OCI-LY1 (cell line): ENCODE results near the gene PTPRT.
A peak's percentile ranks its signal among the peaks of the same experiment; 100 is the strongest.

ENCODE experiments used
- H2AFZ ChIP-seq: fragments of 200-600 bp; sonication (generic), shearing (Covaris generic); 2 replicates; pipeline ENCODE4 v1.6.0; 2014; ENCODE audit warnings: antibody characterized with exemption, mild to moderate bottlenecking, low read length
- H3F3A ChIP-seq: fragments of 200-600 bp; sonication (generic), shearing (Covaris generic); 2 replicates; pipeline ENCODE4 v1.6.0; 2014; ENCODE audit warnings: mild to moderate bottlenecking, antibody characterized with exemption, low read length, moderate library complexity; ENCODE audit not compliant: insufficient read depth
- H3K27ac ChIP-seq: fragments of 200-600 bp; sonication (generic); 2 replicates; pipeline ENCODE4 v1.5.1; 2014; ENCODE audit warnings: low read length, mixed run types, mild to moderate bottlenecking, low read depth; ENCODE audit not compliant: poor library complexity, severe bottlenecking
- H3K27me3 ChIP-seq: fragments of 200-600 bp; sonication (generic); 2 replicates; pipeline ENCODE4 v1.6.0; 2014; ENCODE audit warnings: antibody characterized with exemption, mild to moderate bottlenecking, low read length, moderate library complexity; ENCODE audit not compliant: insufficient read depth
- H3K36me3 ChIP-seq: fragments of 200-600 bp; sonication (generic); 2 replicates; pipeline ENCODE4 v1.6.1; 2014; ENCODE audit warnings: mild to moderate bottlenecking, antibody characterized with exemption, low read length, moderate library complexity, mixed read lengths; ENCODE audit not compliant: insufficient read depth
- H3K4me1 ChIP-seq: fragments of 200-600 bp; sonication (generic); 2 replicates; pipeline ENCODE4 v1.5.1; 2014; ENCODE audit warnings: mild to moderate bottlenecking, low read length, moderate library complexity; ENCODE audit not compliant: insufficient read depth, severe bottlenecking
- H3K4me2 ChIP-seq: fragments of 200-600 bp; sonication (generic), shearing (Covaris generic); 2 replicates; pipeline ENCODE4 v1.6.1; 2014; ENCODE audit warnings: low read length
- H3K4me3 ChIP-seq: fragments of 200-600 bp; sonication (generic); 2 replicates; pipeline ENCODE4 v1.5.1; 2014; ENCODE audit warnings: low read length, low read depth, mild to moderate bottlenecking, mixed read lengths; ENCODE audit not compliant: poor library complexity, severe bottlenecking
- H3K79me2 ChIP-seq: fragments of 200-600 bp; shearing (Covaris generic); 2 replicates; pipeline ENCODE4 v1.6.1; 2016; ENCODE audit warnings: mixed run types, low read length, mixed read lengths; ENCODE audit not compliant: insufficient read depth
- H3K9ac ChIP-seq: fragments of 200-600 bp; sonication (generic), shearing (Covaris generic); 2 replicates; pipeline ENCODE4 v1.6.1; 2014; ENCODE audit warnings: mild to moderate bottlenecking, low read length, mixed read lengths
- H3K9me2 ChIP-seq: fragments of 200-600 bp; sonication (generic), shearing (Covaris generic); 2 replicates; pipeline ENCODE4 v1.6.1; 2014; ENCODE audit warnings: low read depth, mild to moderate bottlenecking, low read length, mixed read lengths
- H3K9me3 ChIP-seq: fragments of 200-600 bp; shearing (Covaris generic); 2 replicates; pipeline ENCODE4 v1.6.1; 2014; ENCODE audit warnings: low read length, mixed read lengths
- H4K20me1 ChIP-seq: fragments of 200-600 bp; sonication (generic), shearing (Covaris generic); 2 replicates; pipeline ENCODE4 v1.6.0; 2016; ENCODE audit warnings: mild to moderate bottlenecking, low read length; ENCODE audit not compliant: insufficient read depth
- CTCF ChIP-seq: fragments of 200-600 bp; sonication (generic), shearing (Covaris generic); IDR thresholded peaks from 2 replicates; pipeline ENCODE4 v1.5.1; 2017; ENCODE audit warnings: mild to moderate bottlenecking, antibody characterized with exemption, low read length, moderate library complexity, mixed read lengths
- EZH2 ChIP-seq: fragments of 200-600 bp; sonication (generic), shearing (Covaris generic); IDR thresholded peaks from 2 replicates; pipeline ENCODE4 v1.8.0; 2017; ENCODE audit warnings: borderline replicate concordance, mixed run types, mild to moderate bottlenecking, antibody characterized with exemption, low read length, moderate library complexity, mixed read lengths

The PTPRT gene

GRCh38 chr20:43187476-43188233, 2.1 kb downstream of the PTPRT start:
- Histone ChIP-seq H3F3A (no peaks in the 10 kb centered on the region), H2AFZ (no peak overlapping the region), H3K79me2 (no peaks in the 10 kb centered on the region), H3K4me3 (no peak overlapping the region), H3K27ac (no peak overlapping the region), H3K4me2 (no peak overlapping the region), H3K4me1 (no peaks in the 10 kb centered on the region), H3K36me3 (no peaks in the 10 kb centered on the region), H3K9ac (no peak overlapping the region), H3K27me3 (no peaks in the 10 kb centered on the region), H3K9me2 (no peaks in the 10 kb centered on the region), H4K20me1 (no peaks in the 10 kb centered on the region), H3K9me3 (no peaks in the 10 kb centered on the region)
- TF ChIP-seq CTCF (peak; percentile 98), EZH2 (no peak)

GRCh38 chr20:43186312-43186711, 3.4 kb downstream of the PTPRT start:
- Histone ChIP-seq H3K9me3 (no peaks in the 10 kb centered on the region), H2AFZ (no peak overlapping the region), H3K9me2 (no peaks in the 10 kb centered on the region), H3K4me3 (no peak overlapping the region), H4K20me1 (no peaks in the 10 kb centered on the region), H3K36me3 (no peaks in the 10 kb centered on the region), H3K27ac (no peak overlapping the region), H3K9ac (no peak overlapping the region), H3F3A (no peaks in the 10 kb centered on the region), H3K27me3 (no peaks in the 10 kb centered on the region), H3K79me2 (no peaks in the 10 kb centered on the region), H3K4me2 (no peak overlapping the region), H3K4me1 (no peaks in the 10 kb centered on the region)
- TF ChIP-seq CTCF (no peak), EZH2 (no peak)

- no peak overlapping the region for H3K9ac ChIP-seq
- H3K27ac ChIP-seq: no peak overlapping the region
- H3K4me3 ChIP-seq: no peak overlapping the region
- H4K20me1 ChIP-seq: no peaks in the 10 kb centered on the region
- H3K79me2 ChIP-seq: no peaks in the 10 kb centered on the region
- no peaks in the 10 kb centered on the region for H3K27me3 ChIP-seq
- no peak overlapping the region for H2AFZ ChIP-seq
- no peak overlapping the region for H3K4me2 ChIP-seq
- H3K9me3 ChIP-seq: no peaks in the 10 kb centered on the region
- H3F3A ChIP-seq: no peaks in the 10 kb centered on the region
- H3K9me2 ChIP-seq: no peaks in the 10 kb centered on the region
- no peaks in the 10 kb centered on the region for H3K4me1 ChIP-seq
- no peaks in the 10 kb centered on the region for H3K36me3 ChIP-seq
- TF ChIP-seq EZH2 (no peak), CTCF (no peak)
These were observed 3.8 kb downstream of the PTPRT start for GRCh38 chr20:43185901-43186300.
